Heart right ventricle (tissue), 16 donors: Measurements from ENCODE around the gene NEU3. TPM values are rescaled to one million over a fixed set of nuclear protein-coding genes. Genes with fewer than 3 reads are reported as not detected.
"Not testable (repeated sequence)": the region's sequence is repeated elsewhere in the genome, so short reads cannot be mapped to it uniquely, and the experiment has no call there.

ENCODE experiments used
- ATAC-seq, 8 donors: fragments of 200-7000 bp; cut with Tn5 transposase; one replicate each; pipeline ENCODE4 v1.9.1; 2020; ENCODE audit warnings: mild to moderate bottlenecking in 8 of 8, moderate library complexity in 8 of 8, moderate number of reproducible peaks in 1 of 8
- DNase-seq, 2 donors: peaks; one replicate each; pipeline ENCODE4 v3.0.0-alpha.2; 2020
- H3K27ac ChIP-seq, 10 donors: fragments of 200-600 bp; sonication (generic) in 2 of 10; one replicate each; pipeline versions ENCODE4 v1.5.0 to v1.8.0; 2020 to 2022; ENCODE audit warnings: mild to moderate bottlenecking in 3 of 10
- H3K27me3 ChIP-seq, 7 donors: fragments of 200-600 bp; one replicate each; pipeline ENCODE4 v1.8.0; 2021 to 2022; ENCODE audit warnings: mild to moderate bottlenecking in 2 of 7
- H3K36me3 ChIP-seq, 9 donors: fragments of 200-600 bp; sonication (generic) in 1 of 9; one replicate each; pipeline versions ENCODE4 v1.5.0 to v1.8.0; 2020 to 2022; ENCODE audit warnings: mild to moderate bottlenecking in 2 of 9
- H3K4me1 ChIP-seq, 9 donors: fragments of 200-600 bp; sonication (generic) in 1 of 9; one replicate each; pipeline versions ENCODE4 v1.5.0 to v1.8.0; 2020 to 2022; ENCODE audit warnings: mild to moderate bottlenecking in 4 of 9
- H3K4me3 ChIP-seq, 10 donors: fragments of 200-600 bp; sonication (generic) in 2 of 10; one replicate each; pipeline versions ENCODE4 v1.5.0 to v1.8.0; 2020 to 2022; ENCODE audit warnings: mild to moderate bottlenecking in 7 of 10, moderate library complexity in 2 of 10
- H3K9me3 ChIP-seq, 11 donors: fragments of 200-600 bp in 10 of 11; sonication (generic) in 2 of 11; one replicate each; pipeline versions ENCODE4 v1.5.0 to v1.8.0; 2013 to 2022; ENCODE audit warnings: mild to moderate bottlenecking in 2 of 11, control low read depth in 1 of 11, moderate library complexity in 1 of 11
- CTCF ChIP-seq, 9 donors: fragments of 200-600 bp; sonication (generic) in 2 of 9; IDR thresholded peaks; one replicate each; pipeline versions ENCODE4 v1.5.0 to v1.8.0; 2021 to 2022; ENCODE audit warnings: antibody characterized with exemption in 9 of 9, mild to moderate bottlenecking in 5 of 9, moderate library complexity in 1 of 9
- WGBS, 2 donors: extraction: QIAGEN DNeasy Blood & Tissue Kit; methylation state at CpG; one replicate each; pipeline ENCODE4 v1.1.7; 2013; ENCODE audit warnings: inconsistent platforms in 1 of 2; 5-methylcytosine and 5-hydroxymethylcytosine counted together
- intact Hi-C, 10 donors: fragments of 100-400 bp; cut with DNase I; formaldehyde crosslinking; loops; one replicate each; pipeline versions ENCODE4 v1.11.1 to v1.14.2; 2022
- polyA plus RNA-seq, 2 donors: library from polyadenylated mRNA; stranded (reverse); fragments of 200-250 nt; gene quantifications; one replicate each; pipeline ENCODE4 v1.2.3, GENCODE V29; 2013
- total RNA-seq, 10 donors: library from RNA; stranded (reverse); fragmentation: NEBNext Ultra II Directional in 3 of 10; extraction: Animal tissue kit (Norgen Biotek cat#: 25700) in 3 of 10; gene quantifications; one replicate each; pipeline versions ENCODE4 v1.2.1 to v1.2.4, GENCODE V29; 2021 to 2023
- donor health status: Arrhythmogenic right ventricular cardiomyopathy.
- donor health status: ischemic (EF 13 %, LVEDD 7.1; RV severe dilation, severe dysfunction).
- donor health status: healthy with polysubstance abuse.
- donor health status: DM: no; HTN: yes; CAD: no.
- donor health status: DM: no; HTN: no; CAD: no.
- donor health status: ischemic (EF 25% LVEDD 6.9; RV normal size, moderate dysfunction).
- donor health status: ischemic (EF 25% LVEDD 5.7; RV mildly dilated, moderate dysfunction).
- donor health status: healthy.
- donor health status: DM: yes; HTN: yes; CAD: no.
- donor health status: Ischemic cardiomyopathy.
- donor health status: ischemic (EF 35%, LVEDD 5.7; RV mildly dilated, moderate dysfunction).
- donor health status: nonischemic (EF 11% LVEDD 7.7; RV severe dilation, severe dysfunction).
- donor health status: DM: yes; HTN: yes; CAD: no.
- donor health status: PGD.
- donor health status: ischemic (EF 29% LVEDD 5.4; RV normal size, mild dysfunction).
- donor health status: nonischemic (EF 23%, LVEDD 6.1; RV moderate dilation, normal function).

NEU3 gene
- total and polyA plus RNA-seq, 12 donors = 2.6 to 16.1 (median 9.2) TPM

- H3K4me3 ChIP-seq = no peak overlapping the region
- H3K36me3 ChIP-seq = peaks cover 0 to 47% (median 0%) of the 10 kb centered on the region in 9 donors
- WGBS, 2 donors = 94 to 98% methylated on average over 1 of the region's 1 CpG
- TF ChIP-seq CTCF (IDR thresholded peaks at IDR 0.05) = no peak
- no peak overlapping the region for H3K27ac ChIP-seq
- no peak for ATAC-seq
- no peaks in the 10 kb centered on the region for H3K27me3 ChIP-seq
- DNase-seq = no peak
- intact Hi-C loops = no loop called here
- no peaks in the 10 kb centered on the region for H3K9me3 ChIP-seq
- peaks cover 0 to 82% (median 57%) of the 10 kb centered on the region in 9 donors for H3K4me1 ChIP-seq
Observed at GRCh38 chr11:74957937-74958629, 30.6 kb upstream of the NEU3 start.

- H3K9me3 ChIP-seq, H3K4me3 ChIP-seq, ATAC-seq, H3K27ac ChIP-seq, H3K27me3 ChIP-seq, DNase-seq: not testable (repeated sequence)
- intact Hi-C loops = loop anchor here in 1 of 10 donors (10.0 kb wide), 1 partner anchor 785 kb away; the partner anchor contains the start of genes C2CD3 and PPME1
- WGBS, 2 donors = 92 to 94% methylated on average over 6 of the region's 6 CpGs
- peaks cover 0 to 88% (median 71%) of the 10 kb centered on the region in 9 donors for H3K4me1 ChIP-seq
- H3K36me3 ChIP-seq = peaks cover 0 to 50% (median 0%) of the 10 kb centered on the region in 9 donors
Observed at GRCh38 chr11:74960128-74960527, 28.6 kb upstream of the NEU3 start.

- H3K27me3 ChIP-seq = no peaks in the 10 kb centered on the region
- 83 to 86% methylated on average over 5 of the region's 5 CpGs for WGBS, 2 donors
- intact Hi-C loops = loop anchor here in 1 of 10 donors (10.0 kb wide), 1 partner anchor 792 kb away; the partner anchor contains the start of genes C2CD3 and PPME1
- H3K36me3 ChIP-seq = peaks cover 0 to 89% (median 17%) of the 10 kb centered on the region in 9 donors
- peaks cover 0 to 38% (median 26%) of the 10 kb centered on the region in 9 donors for H3K4me1 ChIP-seq
- H3K9me3 ChIP-seq = no peaks in the 10 kb centered on the region
- H3K27ac ChIP-seq = no peak overlapping the region
- no peak for TF ChIP-seq CTCF (IDR thresholded peaks at IDR 0.05)
- ATAC-seq (no peak), DNase-seq (no peak)
- no peak overlapping the region for H3K4me3 ChIP-seq
Observed at GRCh38 chr11:74966651-74967050, 22.1 kb upstream of the NEU3 start.

GRCh38 chr11:74970852-74971395 lies 17.8 kb upstream of the NEU3 start:
- H3K4me1 ChIP-seq = peaks cover 0 to 10% (median 0%) of the 10 kb centered on the region in 9 donors
- intact Hi-C loops = no loop called here
- ATAC-seq = no peak
- WGBS, 2 donors = 75 to 77% methylated on average over 1 of the region's 1 CpG
- no peaks in the 10 kb centered on the region for H3K9me3 ChIP-seq
- no peak for TF ChIP-seq CTCF (IDR thresholded peaks at IDR 0.05)
- H3K27me3 ChIP-seq = no peaks in the 10 kb centered on the region
- H3K4me3 ChIP-seq = no peak overlapping the region
- no peak for DNase-seq
- peaks cover 0 to 100% (median 23%) of the 10 kb centered on the region in 9 donors for H3K36me3 ChIP-seq
- no peak overlapping the region for H3K27ac ChIP-seq

GRCh38 chr11:74971424-74971823 lies 17.3 kb upstream of the NEU3 start:
- no peak overlapping the region for H3K4me3 ChIP-seq
- H3K27me3 ChIP-seq = no peaks in the 10 kb centered on the region
- H3K36me3 ChIP-seq = peaks cover 0 to 100% (median 23%) of the 10 kb centered on the region in 9 donors
- WGBS, 2 donors = 51 to 58% methylated on average over 6 of the region's 6 CpGs
- no peaks in the 10 kb centered on the region for H3K9me3 ChIP-seq
- H3K4me1 ChIP-seq = peaks cover 0 to 10% (median 0%) of the 10 kb centered on the region in 9 donors
- H3K27ac ChIP-seq = no peak overlapping the region
- TF ChIP-seq CTCF (IDR thresholded peaks at IDR 0.05) = no peak
- ATAC-seq (no peak), DNase-seq (no peak)
- intact Hi-C loops = no loop called here
